Endodermal cell (in vitro differentiated cells): Measurements from ENCODE around the gene FBXO41. TPM values are rescaled to one million over a fixed set of nuclear protein-coding genes. Genes with fewer than 3 reads are reported as not detected.

Source experiments
- DNase-seq: peaks from one replicate; pipeline ENCODE4 v3.0.0-alpha.2; 2017
- H3K27ac ChIP-seq: 2 replicates; pipeline ENCODE4 v1.5.1; 2013; ENCODE audit warnings: mild to moderate bottlenecking, low read depth, low read length, moderate library complexity
- H3K27me3 ChIP-seq: 2 replicates; pipeline ENCODE4 v1.6.1; 2013; ENCODE audit warnings: mild to moderate bottlenecking, low read length, moderate library complexity; ENCODE audit not compliant: insufficient read depth, control insufficient read depth, poor library complexity, severe bottlenecking
- H3K36me3 ChIP-seq: 2 replicates; pipeline ENCODE4 v1.7.0; 2013; ENCODE audit warnings: mild to moderate bottlenecking, low read length, moderate library complexity; ENCODE audit not compliant: control insufficient read depth, insufficient read depth
- H3K4me1 ChIP-seq: one replicate; pipeline ENCODE4 v1.7.0; 2013; ENCODE audit warnings: low read length; ENCODE audit not compliant: control insufficient read depth, insufficient read depth
- H3K4me3 ChIP-seq: 2 replicates; pipeline ENCODE4 v1.5.1; 2013; ENCODE audit warnings: mild to moderate bottlenecking, low read length, moderate library complexity
- H3K9ac ChIP-seq: 2 replicates; pipeline ENCODE4 v1.6.1; 2013; ENCODE audit warnings: mild to moderate bottlenecking, low read length, moderate library complexity; ENCODE audit not compliant: poor library complexity, severe bottlenecking; ENCODE audit errors: extremely low read depth
- H3K9me3 ChIP-seq: 2 replicates; pipeline ENCODE4 v1.6.1; 2013; ENCODE audit warnings: mild to moderate bottlenecking, low read length, moderate library complexity; ENCODE audit not compliant: control insufficient read depth
- H3K27ac Mint-ChIP-seq: 2 replicates; pipeline ENCODE4 v1.8.0; 2020; ENCODE audit warnings: mixed read lengths
- H3K27me3 Mint-ChIP-seq: 2 replicates; pipeline ENCODE4 v1.8.0; 2021; ENCODE audit warnings: mild to moderate bottlenecking, mixed read lengths; ENCODE audit not compliant: insufficient read depth
- H3K36me3 Mint-ChIP-seq: 2 replicates; pipeline ENCODE4 v1.8.0; 2020; ENCODE audit warnings: low read depth, mixed read lengths
- H3K4me1 Mint-ChIP-seq: 2 replicates; pipeline ENCODE4 v1.8.0; 2020; ENCODE audit warnings: mixed read lengths
- H3K4me3 Mint-ChIP-seq: 2 replicates; pipeline ENCODE4 v1.8.0; 2020; ENCODE audit warnings: mild to moderate bottlenecking, moderate library complexity, mixed read lengths
- H3K9me3 Mint-ChIP-seq: 2 replicates; pipeline ENCODE4 v1.8.0; 2020; ENCODE audit warnings: mild to moderate bottlenecking, mixed read lengths
- WGBS, 2 experiments: methylation state at CpG; one replicate each; pipeline versions ENCODE4 v1.1.5 to v1.1.7; 2013; ENCODE audit warnings: missing lambda C conversion rate in 2 of 2, mixed read lengths in 1 of 2; ENCODE audit not compliant: insufficient coverage in 1 of 2, insufficient read length in 1 of 2; 5-methylcytosine and 5-hydroxymethylcytosine counted together
- total RNA-seq, 2 donors: library from RNA; stranded (reverse); fragmentation: NEBNext Ultra II Directional in 1 of 2; extraction: Animal tissue kit (Norgen Biotek cat#: 25700) in 1 of 2; gene quantifications; 2 replicates in 1 of 2; 3 replicates in 1 of 2; pipeline ENCODE4 v1.2.1, GENCODE V29; 2021
- TF ChIP-seq, protein P1 (sequence below): fragments of 200-600 bp; sonication (generic); conservative IDR thresholded peaks from 2 replicates; pipeline ENCODE4 v1.5.0; 2021; ENCODE audit warnings: antibody characterized with exemption, mild to moderate bottlenecking

FBXO41 gene
- total RNA-seq, 2 donors from 2014 or later, result 9.0 to 11.2 TPM

DNA sequence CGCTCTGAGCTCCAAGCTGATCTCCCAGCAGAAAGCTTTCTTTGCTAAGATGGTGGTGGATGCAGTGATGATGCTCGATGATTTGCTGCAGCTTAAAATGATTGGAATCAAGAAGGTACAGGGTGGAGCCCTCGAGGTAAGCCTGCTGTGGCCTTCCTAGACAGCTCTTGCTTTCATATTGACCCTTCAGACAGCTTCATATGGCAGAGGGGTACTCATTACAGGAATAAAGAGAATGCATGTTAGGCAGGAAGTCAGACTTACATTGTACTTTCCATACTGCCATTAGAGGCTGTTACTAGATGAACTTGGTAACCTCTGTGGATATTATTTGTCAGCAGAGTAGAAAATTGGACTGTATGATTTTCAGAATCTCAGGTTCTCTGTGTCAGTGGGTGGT, 39.7 kb downstream of the FBXO41 start:
- Histone ChIP-seq H3K27ac (no peak overlapping the region), H3K36me3 (peaks cover 93% of the 10 kb centered on the region), H3K4me1 (peaks cover 2% of the 10 kb centered on the region), H3K9me3 (no peaks in the 10 kb centered on the region), H3K27me3 (no peaks in the 10 kb centered on the region), H3K4me3 (no peak overlapping the region), H3K9ac (no peak overlapping the region)
- Mint-ChIP-seq H3K4me3 (no peak overlapping the region), H3K9me3 (no peaks in the 10 kb centered on the region), H3K27me3 (no peaks in the 10 kb centered on the region), H3K4me1 (peaks cover 3% of the 10 kb centered on the region), H3K27ac (no peak overlapping the region), H3K36me3 (peaks cover 80% of the 10 kb centered on the region)
- WGBS, 2 experiments, result 94 to 98% methylated on average over 2 to 3 of the region's 3 CpGs
- DNase-seq, result no peak
- TF ChIP-seq, protein P1, sequence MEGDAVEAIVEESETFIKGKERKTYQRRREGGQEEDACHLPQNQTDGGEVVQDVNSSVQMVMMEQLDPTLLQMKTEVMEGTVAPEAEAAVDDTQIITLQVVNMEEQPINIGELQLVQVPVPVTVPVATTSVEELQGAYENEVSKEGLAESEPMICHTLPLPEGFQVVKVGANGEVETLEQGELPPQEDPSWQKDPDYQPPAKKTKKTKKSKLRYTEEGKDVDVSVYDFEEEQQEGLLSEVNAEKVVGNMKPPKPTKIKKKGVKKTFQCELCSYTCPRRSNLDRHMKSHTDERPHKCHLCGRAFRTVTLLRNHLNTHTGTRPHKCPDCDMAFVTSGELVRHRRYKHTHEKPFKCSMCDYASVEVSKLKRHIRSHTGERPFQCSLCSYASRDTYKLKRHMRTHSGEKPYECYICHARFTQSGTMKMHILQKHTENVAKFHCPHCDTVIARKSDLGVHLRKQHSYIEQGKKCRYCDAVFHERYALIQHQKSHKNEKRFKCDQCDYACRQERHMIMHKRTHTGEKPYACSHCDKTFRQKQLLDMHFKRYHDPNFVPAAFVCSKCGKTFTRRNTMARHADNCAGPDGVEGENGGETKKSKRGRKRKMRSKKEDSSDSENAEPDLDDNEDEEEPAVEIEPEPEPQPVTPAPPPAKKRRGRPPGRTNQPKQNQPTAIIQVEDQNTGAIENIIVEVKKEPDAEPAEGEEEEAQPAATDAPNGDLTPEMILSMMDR, result no peak

DNA sequence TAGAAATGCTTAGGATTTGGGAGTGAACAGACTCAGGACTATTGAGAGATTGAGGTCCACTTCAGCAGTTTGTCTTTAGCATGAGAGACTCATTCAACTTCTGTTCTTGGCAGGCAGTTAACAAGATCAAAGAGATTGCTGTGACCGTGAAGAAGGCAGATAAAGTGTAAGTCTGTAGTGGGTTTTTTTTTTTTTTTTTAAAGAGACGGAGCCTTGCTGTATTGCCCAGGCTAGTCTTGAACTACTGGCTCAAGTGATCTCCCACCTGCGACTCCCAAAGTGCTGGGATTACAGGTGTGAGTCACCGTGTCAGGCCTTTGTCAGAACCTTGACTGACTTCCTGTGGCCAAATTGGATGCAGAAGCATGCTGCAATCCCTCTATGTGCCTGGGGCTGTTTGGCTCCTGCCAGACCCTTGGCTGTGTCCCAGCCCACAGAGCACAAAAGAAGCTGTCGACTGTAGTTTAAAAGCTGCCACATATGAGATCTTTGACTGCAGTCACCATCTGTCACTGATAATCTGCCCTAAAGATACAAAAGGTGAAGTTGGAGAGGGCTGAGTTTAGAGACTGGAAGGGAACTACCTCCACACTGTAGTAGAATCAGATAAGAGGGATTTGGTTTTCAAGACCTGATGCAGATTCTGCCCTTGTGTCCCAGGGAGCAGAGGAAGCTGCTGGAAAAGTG, 40.3 kb downstream of the FBXO41 start:
- TF ChIP-seq, protein P1, result no peak
- H3K4me1 ChIP-seq, result peaks cover 2% of the 10 kb centered on the region
- H3K36me3 ChIP-seq, result peaks cover 93% of the 10 kb centered on the region
- no peak overlapping the region for H3K9ac ChIP-seq
- H3K9me3 ChIP-seq, result no peaks in the 10 kb centered on the region
- Mint-ChIP-seq H3K27ac (no peak overlapping the region), H3K36me3 (peaks cover 78% of the 10 kb centered on the region), H3K9me3 (no peaks in the 10 kb centered on the region), H3K27me3 (no peaks in the 10 kb centered on the region), H3K4me1 (peaks cover 3% of the 10 kb centered on the region), H3K4me3 (no peak overlapping the region)
- H3K27ac ChIP-seq, result no peak overlapping the region
- peak; percentile 53 for DNase-seq
- no peaks in the 10 kb centered on the region for H3K27me3 ChIP-seq
- 80 to 83% methylated on average over 4 to 5 of the region's 5 CpGs for WGBS, 2 experiments
- no peak overlapping the region for H3K4me3 ChIP-seq

DNA sequence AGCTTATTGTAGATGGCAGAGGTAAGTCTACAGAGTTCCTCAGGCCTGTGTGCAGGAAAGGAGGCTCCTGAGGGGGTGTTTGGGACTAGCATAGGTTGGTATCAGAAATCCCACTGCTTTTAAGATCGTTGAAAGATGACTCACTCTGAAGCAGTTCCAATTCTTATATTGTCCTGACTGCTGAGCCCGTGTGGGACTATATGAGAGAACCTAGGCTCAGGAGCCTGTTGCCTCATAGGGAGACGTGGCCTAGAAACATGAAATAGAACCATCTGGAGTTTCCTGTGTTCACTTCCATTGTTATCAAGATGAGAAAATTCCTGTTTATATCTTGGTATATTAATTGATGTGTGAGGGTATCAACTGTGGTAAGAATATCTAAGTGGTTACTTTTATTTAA, 44.5 kb downstream of the FBXO41 start:
- Histone ChIP-seq H3K4me3 (no peak overlapping the region), H3K27me3 (no peaks in the 10 kb centered on the region), H3K36me3 (peaks cover 60% of the 10 kb centered on the region), H3K4me1 (peaks cover 2% of the 10 kb centered on the region), H3K9me3 (no peaks in the 10 kb centered on the region), H3K27ac (no peak overlapping the region), H3K9ac (no peak overlapping the region)
- H3K27ac Mint-ChIP-seq, result no peak overlapping the region
- TF ChIP-seq, protein P1, result no peak
- peaks cover 23% of the 10 kb centered on the region for H3K4me1 Mint-ChIP-seq
- no peaks in the 10 kb centered on the region for H3K9me3 Mint-ChIP-seq
- H3K4me3 Mint-ChIP-seq, result no peak overlapping the region
- no peak for DNase-seq
- H3K36me3 Mint-ChIP-seq, result peaks cover 40% of the 10 kb centered on the region
- H3K27me3 Mint-ChIP-seq, result no peaks in the 10 kb centered on the region
- 94 to 97% methylated on average over 3 of the region's 3 CpGs for WGBS, 2 experiments
